Left lung (tissue), 10 donors: ENCODE results near the gene IFT172. TPM values are rescaled to one million over a fixed set of nuclear protein-coding genes. Genes with fewer than 3 reads are reported as not detected.

ENCODE experiments used
- ATAC-seq: fragments of 200-7000 bp; cut with Tn5 transposase; one replicate; pipeline ENCODE4 v1.9.1; 2020; ENCODE audit warnings: moderate library complexity
- DNase-seq, 4 donors: peaks; one replicate each; pipeline ENCODE4 v3.0.0-alpha.2; 2013 to 2020
- H3K27ac ChIP-seq, 2 donors: fragments of 200-600 bp; sonication (generic) in 1 of 2; one replicate each; pipeline versions ENCODE4 v1.5.0 to v1.8.0; 2020 to 2021
- H3K27me3 ChIP-seq, 2 donors: fragments of 200-600 bp; sonication (generic) in 1 of 2; one replicate each; pipeline versions ENCODE4 v1.5.0 to v1.8.0; 2020 to 2021
- H3K36me3 ChIP-seq, 2 donors: fragments of 200-600 bp; sonication (generic) in 1 of 2; one replicate each; pipeline versions ENCODE4 v1.5.0 to v1.8.0; 2020 to 2021
- H3K4me1 ChIP-seq, 2 donors: fragments of 200-600 bp; one replicate each; pipeline ENCODE4 v1.8.0; 2021
- H3K4me3 ChIP-seq, 2 donors: fragments of 200-600 bp; sonication (generic) in 1 of 2; one replicate each; pipeline versions ENCODE4 v1.5.0 to v1.8.0; 2020 to 2021; ENCODE audit warnings: mild to moderate bottlenecking in 1 of 2
- H3K9me3 ChIP-seq, 2 donors: fragments of 200-600 bp; sonication (generic) in 1 of 2; one replicate each; pipeline versions ENCODE4 v1.5.0 to v1.8.0; 2020 to 2021
- intact Hi-C, 2 donors: fragments of 100-400 bp; cut with DNase I; formaldehyde crosslinking; loops; one replicate each; pipeline versions ENCODE4 v1.11.2 to v1.14.2; 2022
- polyA plus RNA-seq, 6 donors: library from polyadenylated mRNA; unstranded; fragments of 120-200 nt; gene quantifications; one replicate each; pipeline ENCODE4 v1.2.1, GENCODE V29; 2013; ENCODE audit not compliant: insufficient read length in 6 of 6
- total RNA-seq, 2 donors: library from RNA; stranded (reverse); fragmentation: NEBNext Ultra II Directional; extraction: Animal tissue kit (Norgen Biotek cat#: 25700); gene quantifications; one replicate each; pipeline ENCODE4 v1.2.1, GENCODE V29; 2021
- TF ChIP-seq, protein P1 (sequence below), 2 donors: fragments of 200-600 bp; sonication (generic) in 1 of 2; IDR thresholded peaks; one replicate each; pipeline versions ENCODE4 v1.5.0 to v1.8.0; 2021; ENCODE audit warnings: antibody characterized with exemption in 2 of 2
- donor health status: DM: no; HTN: yes; CAD: no.
- donor health status: DM: no; HTN: no; CAD: no.

The IFT172 gene
- total and polyA plus RNA-seq, 8 donors: 21.0 to 65.3 (median 53.8) TPM

DNA sequence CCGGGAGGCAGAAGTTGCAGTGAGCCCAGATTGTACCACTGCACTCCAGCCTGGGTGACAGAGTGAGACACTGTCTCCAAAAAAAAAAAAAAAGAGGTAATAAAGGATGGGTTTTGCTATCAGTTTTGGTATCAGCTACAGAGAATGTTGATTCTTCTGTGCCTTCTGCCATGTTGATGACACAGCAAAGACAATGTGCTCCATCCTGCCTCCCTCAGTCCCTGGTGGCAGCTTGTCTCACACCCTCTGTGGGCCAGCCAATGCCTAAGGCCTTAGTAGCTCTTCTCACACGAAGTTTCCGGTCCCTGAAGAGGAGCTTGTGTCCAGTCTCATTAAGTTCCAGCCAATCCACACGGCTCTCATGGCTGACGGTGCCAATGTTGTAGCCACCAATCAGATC, 17.6 kb downstream of the IFT172 start:
- H3K36me3 ChIP-seq: peaks cover 0 to 36% of the 10 kb centered on the region in 2 donors
- no peaks in the 10 kb centered on the region for H3K27me3 ChIP-seq
- TF ChIP-seq, protein P1, sequence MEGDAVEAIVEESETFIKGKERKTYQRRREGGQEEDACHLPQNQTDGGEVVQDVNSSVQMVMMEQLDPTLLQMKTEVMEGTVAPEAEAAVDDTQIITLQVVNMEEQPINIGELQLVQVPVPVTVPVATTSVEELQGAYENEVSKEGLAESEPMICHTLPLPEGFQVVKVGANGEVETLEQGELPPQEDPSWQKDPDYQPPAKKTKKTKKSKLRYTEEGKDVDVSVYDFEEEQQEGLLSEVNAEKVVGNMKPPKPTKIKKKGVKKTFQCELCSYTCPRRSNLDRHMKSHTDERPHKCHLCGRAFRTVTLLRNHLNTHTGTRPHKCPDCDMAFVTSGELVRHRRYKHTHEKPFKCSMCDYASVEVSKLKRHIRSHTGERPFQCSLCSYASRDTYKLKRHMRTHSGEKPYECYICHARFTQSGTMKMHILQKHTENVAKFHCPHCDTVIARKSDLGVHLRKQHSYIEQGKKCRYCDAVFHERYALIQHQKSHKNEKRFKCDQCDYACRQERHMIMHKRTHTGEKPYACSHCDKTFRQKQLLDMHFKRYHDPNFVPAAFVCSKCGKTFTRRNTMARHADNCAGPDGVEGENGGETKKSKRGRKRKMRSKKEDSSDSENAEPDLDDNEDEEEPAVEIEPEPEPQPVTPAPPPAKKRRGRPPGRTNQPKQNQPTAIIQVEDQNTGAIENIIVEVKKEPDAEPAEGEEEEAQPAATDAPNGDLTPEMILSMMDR (IDR thresholded peaks at IDR 0.05): no peak
- no peaks in the 10 kb centered on the region for H3K4me1 ChIP-seq
- DNase-seq (no peak), ATAC-seq (no peak)
- intact Hi-C loops: no loop called here
- H3K27ac ChIP-seq: no peak overlapping the region
- H3K4me3 ChIP-seq: no peak overlapping the region
- H3K9me3 ChIP-seq: no peaks in the 10 kb centered on the region

DNA sequence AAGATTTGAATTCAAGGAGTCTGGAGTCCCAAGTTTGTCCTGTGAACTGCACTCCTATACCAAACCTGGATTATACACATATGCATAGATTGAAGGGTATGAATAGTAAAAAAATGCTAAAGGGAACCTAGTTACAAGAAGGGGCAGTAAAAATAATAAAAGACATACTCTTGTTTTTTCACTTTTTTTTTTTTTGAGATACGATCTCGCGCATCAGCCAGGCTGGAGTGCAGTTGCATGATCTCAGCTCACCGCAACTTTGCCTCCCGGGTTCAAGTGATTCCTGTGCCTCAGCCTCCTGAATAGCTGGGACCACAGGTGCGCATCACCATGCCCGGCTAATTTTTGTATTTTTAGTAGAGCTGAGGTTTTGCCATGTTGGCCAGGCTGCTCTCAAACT, 25.1 kb downstream of the IFT172 start:
- TF ChIP-seq, protein P1 (IDR thresholded peaks at IDR 0.05): no peak
- Histone ChIP-seq H3K4me3 (no peak overlapping the region), H3K9me3 (no peaks in the 10 kb centered on the region), H3K27me3 (no peaks in the 10 kb centered on the region), H3K4me1 (no peaks in the 10 kb centered on the region), H3K27ac (no peak overlapping the region), H3K36me3 (peaks cover 0 to 7% of the 10 kb centered on the region in 2 donors)
- ATAC-seq (no peak), DNase-seq (no peak)
- intact Hi-C loops: no loop called here

DNA sequence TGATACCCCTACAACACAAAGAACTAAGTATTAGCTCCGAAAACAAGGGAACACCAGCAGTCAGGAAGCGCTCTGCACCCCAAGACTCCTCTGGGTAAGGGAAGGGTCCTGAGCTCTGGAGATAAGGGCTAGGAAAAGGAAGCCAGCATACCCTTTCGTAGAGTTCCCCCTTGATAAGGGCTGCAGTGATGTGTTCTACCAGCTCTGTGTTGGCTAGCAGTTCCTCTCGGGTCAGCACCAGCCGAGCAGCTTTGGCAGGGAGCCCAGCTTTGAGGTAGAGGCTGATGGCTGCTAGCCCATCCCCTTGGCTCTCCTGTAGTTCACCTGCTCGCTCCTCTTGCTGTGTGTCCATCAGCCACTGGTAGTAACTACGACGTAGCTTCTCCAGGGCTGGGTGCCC, 28.4 kb downstream of the IFT172 start:
- no peaks in the 10 kb centered on the region for H3K4me1 ChIP-seq
- H3K36me3 ChIP-seq: peaks cover 0 to 39% of the 10 kb centered on the region in 2 donors
- DNase-seq: no peak
- no peaks in the 10 kb centered on the region for H3K9me3 ChIP-seq
- intact Hi-C loops: no loop called here
- TF ChIP-seq, protein P1 (IDR thresholded peaks at IDR 0.05): no peak
- H3K27ac ChIP-seq: no peak overlapping the region
- ATAC-seq: no peak
- no peaks in the 10 kb centered on the region for H3K27me3 ChIP-seq
- H3K4me3 ChIP-seq: no peak overlapping the region

DNA sequence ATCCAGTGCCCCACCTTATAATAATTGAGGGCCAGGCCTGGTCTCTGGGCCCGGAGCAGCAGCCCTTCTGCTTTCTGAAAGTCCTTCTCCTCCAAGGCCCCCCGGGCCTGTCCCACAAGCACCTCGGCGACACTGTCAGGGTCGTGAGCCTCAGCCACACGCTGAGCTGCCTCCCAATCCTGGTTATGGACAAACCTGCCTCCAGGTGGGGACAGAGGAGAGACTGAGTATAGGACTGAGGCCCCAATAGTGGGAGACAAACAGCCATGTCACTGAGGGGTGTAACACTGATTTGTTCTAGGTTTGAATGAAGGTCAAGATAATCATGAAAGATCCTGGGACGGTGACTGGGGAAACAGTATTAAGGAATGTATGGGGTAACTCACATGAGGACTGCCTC, 35.6 kb downstream of the IFT172 start:
- DNase-seq: no peak
- no peak for ATAC-seq
- intact Hi-C loops: no loop called here
- no peaks in the 10 kb centered on the region for H3K27me3 ChIP-seq
- no peak overlapping the region for H3K27ac ChIP-seq
- TF ChIP-seq, protein P1 (IDR thresholded peaks at IDR 0.05): no peak
- no peaks in the 10 kb centered on the region for H3K4me1 ChIP-seq
- no peaks in the 10 kb centered on the region for H3K9me3 ChIP-seq
- H3K36me3 ChIP-seq: peaks cover 0 to 72% of the 10 kb centered on the region in 2 donors
- no peak overlapping the region for H3K4me3 ChIP-seq

DNA sequence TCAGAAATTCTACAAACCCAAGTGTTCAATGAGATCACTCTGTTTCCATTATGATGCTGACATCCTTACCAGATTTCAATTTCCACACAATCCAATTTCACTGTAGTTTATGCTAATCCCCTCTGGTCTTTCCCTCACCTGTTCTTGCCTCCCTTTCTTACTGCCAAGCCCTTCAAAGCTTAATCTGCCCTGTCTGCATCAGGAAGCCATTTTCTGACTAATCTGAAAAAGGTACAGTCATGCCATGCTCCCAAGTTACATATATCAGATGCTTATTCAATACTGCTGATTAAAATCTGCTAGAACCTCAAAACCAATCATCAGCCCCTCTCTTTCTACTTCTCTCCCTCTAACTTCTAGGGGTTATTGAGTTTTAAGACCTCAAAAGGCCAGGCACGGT, 38.4 kb downstream of the IFT172 start:
- Histone ChIP-seq H3K27me3 (no peaks in the 10 kb centered on the region), H3K9me3 (no peaks in the 10 kb centered on the region), H3K27ac (no peak overlapping the region), H3K4me3 (no peak overlapping the region), H3K36me3 (peaks cover 0 to 56% of the 10 kb centered on the region in 2 donors), H3K4me1 (no peaks in the 10 kb centered on the region)
- intact Hi-C loops: no loop called here
- no peak for ATAC-seq
- TF ChIP-seq, protein P1 (IDR thresholded peaks at IDR 0.05): no peak
- no peak for DNase-seq
